GM12878 (cell line): ENCODE data around the gene C16orf87. TPM values are rescaled to one million over a fixed set of nuclear protein-coding genes. Genes with fewer than 3 reads are reported as not detected.
A peak's percentile ranks its signal among the peaks of the same experiment; 100 is the strongest.

Experiments
- ATF7 ChIP-seq: fragments of 450-650 bp; IDR thresholded peaks from 2 replicates; pipeline ENCODE4 v1.6.1; 2016; ENCODE audit warnings: low read depth, mild to moderate bottlenecking
- BRCA1 ChIP-seq: IDR thresholded peaks from 2 replicates; pipeline ENCODE4 v1.6.1; 2011; ENCODE audit warnings: low read depth, low read length, improper control_type of control experiment
- ESRRA ChIP-seq: IDR thresholded peaks from 2 replicates; pipeline ENCODE4 v1.6.1; 2012; ENCODE audit warnings: mild to moderate bottlenecking, low read length, improper control_type of control experiment
- ETV6 ChIP-seq, 2 experiments: fragments of 450-650 bp in 1 of 2; IDR thresholded peaks in 1 of 2; conservative IDR thresholded peaks in 1 of 2; 2 replicates each; pipeline ENCODE4 v1.6.1; 2014; ENCODE audit warnings: antibody characterized with exemption in 1 of 2, borderline replicate concordance in 1 of 2, low read depth in 1 of 2, mild to moderate bottlenecking in 1 of 2, moderate library complexity in 1 of 2
- HDAC6 ChIP-seq: fragments of 200-600 bp; sonication (generic); IDR thresholded peaks from one replicate; pipeline ENCODE4 v1.8.0; 2017; ENCODE audit warnings: antibody characterized with exemption; ENCODE audit not compliant: unreplicated experiment
- IKZF2 ChIP-seq, 2 experiments: fragments of 450-650 bp; IDR thresholded peaks; 2 replicates each; pipeline ENCODE4 v1.6.1; 2017; ENCODE audit warnings: mild to moderate bottlenecking in 2 of 2, moderate library complexity in 2 of 2
- IRF5 ChIP-seq: fragments of 450-650 bp; IDR thresholded peaks from 2 replicates; pipeline ENCODE4 v1.6.1; 2017; ENCODE audit warnings: borderline replicate concordance
- MEF2B ChIP-seq: fragments of 450-650 bp; IDR thresholded peaks from 2 replicates; pipeline ENCODE4 v1.6.1; 2018; ENCODE audit warnings: mild to moderate bottlenecking, moderate library complexity; ENCODE audit not compliant: partially characterized antibody, poor library complexity, severe bottlenecking
- MXI1 ChIP-seq: fragments of 150-350 bp; IDR thresholded peaks from 2 replicates; pipeline ENCODE4 v1.6.1; 2011; ENCODE audit warnings: low read depth, mild to moderate bottlenecking, inconsistent platforms, low read length, improper control_type of control experiment
- MYC ChIP-seq: IDR thresholded peaks from 2 replicates; pipeline ENCODE4 v1.6.1; 2011; ENCODE audit warnings: mild to moderate bottlenecking, low read length, moderate library complexity, inconsistent platforms; ENCODE audit not compliant: insufficient read depth, insufficient replicate concordance, insufficient read length, severe bottlenecking
- NBN ChIP-seq: fragments of 450-650 bp; IDR thresholded peaks from 2 replicates; pipeline ENCODE4 v1.6.1; 2016
- NFIC ChIP-seq: IDR thresholded peaks from 2 replicates; pipeline ENCODE4 v1.6.1; 2012; ENCODE audit warnings: low read depth, mild to moderate bottlenecking, inconsistent platforms, low read length, moderate library complexity
- PML ChIP-seq: IDR thresholded peaks from 2 replicates; pipeline ENCODE4 v1.6.1; 2012; ENCODE audit warnings: low read length, inconsistent platforms
- RAD51 ChIP-seq: fragments of 450-650 bp; IDR thresholded peaks from 2 replicates; pipeline ENCODE4 v1.6.1; 2016; ENCODE audit warnings: moderate library complexity, mild to moderate bottlenecking, inconsistent platforms
- RFX5 ChIP-seq: IDR thresholded peaks from 2 replicates; pipeline ENCODE4 v1.6.1; 2011; ENCODE audit warnings: low read depth, low read length, improper control_type of control experiment
- SPI1 ChIP-seq: IDR thresholded peaks from 2 replicates; pipeline ENCODE4 v1.6.1; 2011; ENCODE audit warnings: low read depth, mild to moderate bottlenecking, low read length, moderate library complexity, borderline replicate concordance; ENCODE audit not compliant: insufficient read depth
- SRF ChIP-seq, 2 experiments: IDR thresholded peaks; 2 replicates each; pipeline ENCODE4 v1.6.1; 2011; ENCODE audit warnings: low read depth in 2 of 2, low read length in 2 of 2, mild to moderate bottlenecking in 1 of 2, moderate library complexity in 1 of 2
- polyA plus RNA-seq, 11 experiments: library from polyadenylated mRNA; depleted of rRNA in 4 of 11; unstranded in 6 of 11; stranded (reverse) in 5 of 11; fragments of >200 nt; fragmentation: Nextera tagmentation in 4 of 11; fragmentation: Illumina TruSeq in 1 of 11; extraction: Ambion mirVana in 4 of 11; extraction: Trizol in 1 of 11; gene quantifications; 1 replicate in 1 of 11; 2 replicates in 10 of 11; pipeline versions ENCODE4 v1.2.1 to v1.2.3, GENCODE V29; 2011 to 2016; ENCODE audit warnings: inconsistent platforms in 2 of 11, missing spikeins in 2 of 11, low read depth in 1 of 11
- total RNA-seq, 4 experiments: library from RNA; depleted of rRNA in 3 of 4; stranded (reverse); fragments of >200 nt in 3 of 4; fragmentation: Illumina TruSeq in 1 of 4; extraction: Trizol in 1 of 4; gene quantifications; 2 replicates each; pipeline versions ENCODE4 v1.2.1 to v1.2.3, GENCODE V29; 2013 to 2021
- TF ChIP-seq, protein P1 (sequence below): fragments of 450-650 bp; IDR thresholded peaks from 2 replicates; pipeline ENCODE4 v1.6.1; 2017; ENCODE audit warnings: mild to moderate bottlenecking, low read depth, inconsistent platforms; ENCODE audit not compliant: poor library complexity, severe bottlenecking
- TF ChIP-seq, protein P2 (sequence below): fragments of 450-650 bp; IDR thresholded peaks from 2 replicates; pipeline ENCODE4 v1.6.1; 2017; ENCODE audit warnings: low read depth, mild to moderate bottlenecking, moderate library complexity
- TF ChIP-seq, protein P3 (sequence below): fragments of 450-650 bp; IDR thresholded peaks from 2 replicates; pipeline ENCODE4 v1.6.1; 2016; ENCODE audit warnings: mild to moderate bottlenecking
- TF ChIP-seq, protein P4 (sequence below): fragments of 450-650 bp; IDR thresholded peaks from 2 replicates; pipeline ENCODE4 v1.6.1; 2018; ENCODE audit warnings: mild to moderate bottlenecking, low read depth, moderate library complexity; ENCODE audit not compliant: partially characterized antibody

The C16orf87 gene
- total and polyA plus RNA-seq, 10 of the 15 experiments (the other 5 are each of a cell fraction or from before 2014, with no cell fraction given) = 18.4 to 72.6 (median 31.0) TPM

- TF ChIP-seq, protein P1, sequence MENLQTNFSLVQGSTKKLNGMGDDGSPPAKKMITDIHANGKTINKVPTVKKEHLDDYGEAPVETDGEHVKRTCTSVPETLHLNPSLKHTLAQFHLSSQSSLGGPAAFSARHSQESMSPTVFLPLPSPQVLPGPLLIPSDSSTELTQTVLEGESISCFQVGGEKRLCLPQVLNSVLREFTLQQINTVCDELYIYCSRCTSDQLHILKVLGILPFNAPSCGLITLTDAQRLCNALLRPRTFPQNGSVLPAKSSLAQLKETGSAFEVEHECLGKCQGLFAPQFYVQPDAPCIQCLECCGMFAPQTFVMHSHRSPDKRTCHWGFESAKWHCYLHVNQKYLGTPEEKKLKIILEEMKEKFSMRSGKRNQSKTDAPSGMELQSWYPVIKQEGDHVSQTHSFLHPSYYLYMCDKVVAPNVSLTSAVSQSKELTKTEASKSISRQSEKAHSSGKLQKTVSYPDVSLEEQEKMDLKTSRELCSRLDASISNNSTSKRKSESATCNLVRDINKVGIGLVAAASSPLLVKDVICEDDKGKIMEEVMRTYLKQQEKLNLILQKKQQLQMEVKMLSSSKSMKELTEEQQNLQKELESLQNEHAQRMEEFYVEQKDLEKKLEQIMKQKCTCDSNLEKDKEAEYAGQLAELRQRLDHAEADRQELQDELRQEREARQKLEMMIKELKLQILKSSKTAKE = peak; percentile 85
- TF ChIP-seq ATF7 = peak; percentile 68
- TF ChIP-seq MXI1 = 0 out of 2 replicates have a peak, but pooled peaks have one; percentile 18
- no peak for TF ChIP-seq ETV6 (conservative IDR thresholded peaks at IDR 0.05 in 1 of 2, IDR thresholded peaks at IDR 0.05 in 1 of 2; ENCODE audit: borderline replicate concordance in 1 of 2, low read depth in 1 of 2)
- no peak for TF ChIP-seq ESRRA
- TF ChIP-seq, protein P2, sequence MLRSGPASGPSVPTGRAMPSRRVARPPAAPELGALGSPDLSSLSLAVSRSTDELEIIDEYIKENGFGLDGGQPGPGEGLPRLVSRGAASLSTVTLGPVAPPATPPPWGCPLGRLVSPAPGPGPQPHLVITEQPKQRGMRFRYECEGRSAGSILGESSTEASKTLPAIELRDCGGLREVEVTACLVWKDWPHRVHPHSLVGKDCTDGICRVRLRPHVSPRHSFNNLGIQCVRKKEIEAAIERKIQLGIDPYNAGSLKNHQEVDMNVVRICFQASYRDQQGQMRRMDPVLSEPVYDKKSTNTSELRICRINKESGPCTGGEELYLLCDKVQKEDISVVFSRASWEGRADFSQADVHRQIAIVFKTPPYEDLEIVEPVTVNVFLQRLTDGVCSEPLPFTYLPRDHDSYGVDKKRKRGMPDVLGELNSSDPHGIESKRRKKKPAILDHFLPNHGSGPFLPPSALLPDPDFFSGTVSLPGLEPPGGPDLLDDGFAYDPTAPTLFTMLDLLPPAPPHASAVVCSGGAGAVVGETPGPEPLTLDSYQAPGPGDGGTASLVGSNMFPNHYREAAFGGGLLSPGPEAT = peak; percentile 84
- TF ChIP-seq, protein P3, sequence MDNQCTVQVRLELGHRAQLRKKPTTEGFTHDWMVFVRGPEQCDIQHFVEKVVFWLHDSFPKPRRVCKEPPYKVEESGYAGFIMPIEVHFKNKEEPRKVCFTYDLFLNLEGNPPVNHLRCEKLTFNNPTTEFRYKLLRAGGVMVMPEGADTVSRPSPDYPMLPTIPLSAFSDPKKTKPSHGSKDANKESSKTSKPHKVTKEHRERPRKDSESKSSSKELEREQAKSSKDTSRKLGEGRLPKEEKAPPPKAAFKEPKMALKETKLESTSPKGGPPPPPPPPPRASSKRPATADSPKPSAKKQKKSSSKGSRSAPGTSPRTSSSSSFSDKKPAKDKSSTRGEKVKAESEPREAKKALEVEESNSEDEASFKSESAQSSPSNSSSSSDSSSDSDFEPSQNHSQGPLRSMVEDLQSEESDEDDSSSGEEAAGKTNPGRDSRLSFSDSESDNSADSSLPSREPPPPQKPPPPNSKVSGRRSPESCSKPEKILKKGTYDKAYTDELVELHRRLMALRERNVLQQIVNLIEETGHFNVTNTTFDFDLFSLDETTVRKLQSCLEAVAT = peak; percentile 67
- TF ChIP-seq IKZF2 (IDR thresholded peaks at IDR 0.05) = peak; percentile 75 to 84
- no peak for TF ChIP-seq SRF (IDR thresholded peaks at IDR 0.05; ENCODE audit: low read depth in 2 of 2, low read length in 2 of 2)
- TF ChIP-seq RFX5 = peak; percentile 55; the same call in 1 of the 2 replicates
- TF ChIP-seq MYC = no peak
- 0 out of 2 replicates have a peak, but pooled peaks have one; percentile 10 for TF ChIP-seq IRF5
- TF ChIP-seq HDAC6 = no peak
- peak; percentile 47; the same call in 1 of the 2 replicates for TF ChIP-seq NBN
- peak; percentile 44; the same call in 1 of the 2 replicates for TF ChIP-seq RAD51
- peak; percentile 92 for TF ChIP-seq MEF2B
- no peak for TF ChIP-seq BRCA1
- TF ChIP-seq SPI1 = no peak
- peak; percentile 95 for TF ChIP-seq NFIC
- TF ChIP-seq, protein P4, sequence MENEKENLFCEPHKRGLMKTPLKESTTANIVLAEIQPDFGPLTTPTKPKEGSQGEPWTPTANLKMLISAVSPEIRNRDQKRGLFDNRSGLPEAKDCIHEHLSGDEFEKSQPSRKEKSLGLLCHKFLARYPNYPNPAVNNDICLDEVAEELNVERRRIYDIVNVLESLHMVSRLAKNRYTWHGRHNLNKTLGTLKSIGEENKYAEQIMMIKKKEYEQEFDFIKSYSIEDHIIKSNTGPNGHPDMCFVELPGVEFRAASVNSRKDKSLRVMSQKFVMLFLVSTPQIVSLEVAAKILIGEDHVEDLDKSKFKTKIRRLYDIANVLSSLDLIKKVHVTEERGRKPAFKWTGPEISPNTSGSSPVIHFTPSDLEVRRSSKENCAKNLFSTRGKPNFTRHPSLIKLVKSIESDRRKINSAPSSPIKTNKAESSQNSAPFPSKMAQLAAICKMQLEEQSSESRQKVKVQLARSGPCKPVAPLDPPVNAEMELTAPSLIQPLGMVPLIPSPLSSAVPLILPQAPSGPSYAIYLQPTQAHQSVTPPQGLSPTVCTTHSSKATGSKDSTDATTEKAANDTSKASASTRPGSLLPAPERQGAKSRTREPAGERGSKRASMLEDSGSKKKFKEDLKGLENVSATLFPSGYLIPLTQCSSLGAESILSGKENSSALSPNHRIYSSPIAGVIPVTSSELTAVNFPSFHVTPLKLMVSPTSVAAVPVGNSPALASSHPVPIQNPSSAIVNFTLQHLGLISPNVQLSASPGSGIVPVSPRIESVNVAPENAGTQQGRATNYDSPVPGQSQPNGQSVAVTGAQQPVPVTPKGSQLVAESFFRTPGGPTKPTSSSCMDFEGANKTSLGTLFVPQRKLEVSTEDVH = no peak
- peak; percentile 47; the same call in 1 of the 2 replicates for TF ChIP-seq PML
Observed at GRCh38 chr16:46774743-46775177, 56.2 kb downstream of the C16orf87 start (continued).
